ENCODE results near the gene DET1.

DNA sequence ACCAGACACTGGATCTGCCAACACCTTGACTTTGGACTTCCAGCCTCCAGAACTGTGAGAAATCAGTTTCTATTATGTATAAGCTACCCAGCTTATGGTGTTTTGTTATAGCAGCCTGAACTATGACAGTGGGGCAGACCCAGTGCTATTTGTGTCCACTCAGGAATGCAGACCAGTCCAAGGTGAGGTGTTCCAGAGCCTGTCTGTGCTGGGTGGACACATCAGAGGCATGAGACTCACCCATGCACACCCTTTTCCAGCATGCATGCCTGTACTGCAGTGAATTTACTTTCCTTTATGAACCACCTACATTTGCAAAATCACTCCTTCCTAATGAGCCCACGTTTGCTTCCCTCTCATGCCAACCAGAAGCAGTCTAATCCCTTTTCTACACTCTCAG, 27.6 kb upstream of the DET1 start:
- TF ChIP-seq, protein P1, sequence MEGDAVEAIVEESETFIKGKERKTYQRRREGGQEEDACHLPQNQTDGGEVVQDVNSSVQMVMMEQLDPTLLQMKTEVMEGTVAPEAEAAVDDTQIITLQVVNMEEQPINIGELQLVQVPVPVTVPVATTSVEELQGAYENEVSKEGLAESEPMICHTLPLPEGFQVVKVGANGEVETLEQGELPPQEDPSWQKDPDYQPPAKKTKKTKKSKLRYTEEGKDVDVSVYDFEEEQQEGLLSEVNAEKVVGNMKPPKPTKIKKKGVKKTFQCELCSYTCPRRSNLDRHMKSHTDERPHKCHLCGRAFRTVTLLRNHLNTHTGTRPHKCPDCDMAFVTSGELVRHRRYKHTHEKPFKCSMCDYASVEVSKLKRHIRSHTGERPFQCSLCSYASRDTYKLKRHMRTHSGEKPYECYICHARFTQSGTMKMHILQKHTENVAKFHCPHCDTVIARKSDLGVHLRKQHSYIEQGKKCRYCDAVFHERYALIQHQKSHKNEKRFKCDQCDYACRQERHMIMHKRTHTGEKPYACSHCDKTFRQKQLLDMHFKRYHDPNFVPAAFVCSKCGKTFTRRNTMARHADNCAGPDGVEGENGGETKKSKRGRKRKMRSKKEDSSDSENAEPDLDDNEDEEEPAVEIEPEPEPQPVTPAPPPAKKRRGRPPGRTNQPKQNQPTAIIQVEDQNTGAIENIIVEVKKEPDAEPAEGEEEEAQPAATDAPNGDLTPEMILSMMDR (IDR thresholded peaks at IDR 0.05; ENCODE audit: poor library complexity, severe bottlenecking) = no peak
- TF ChIP-seq EZH2 (IDR thresholded peaks at IDR 0.05; ENCODE audit: borderline replicate concordance, insufficient read depth, low read length, poor library complexity, severe bottlenecking) = no peak

Data from neural cell (in vitro differentiated cells).